HG03460 (cell line): Measurements from ENCODE around the gene ZNF689.
"Not testable (repeated sequence)": the region's sequence is repeated elsewhere in the genome, so short reads cannot be mapped to it uniquely, and the experiment has no call there.

ENCODE experiments used
- ATAC-seq: cut with Tn5 transposase; IDR thresholded peaks from one replicate; pipeline ENCODE4 v1.9.1; 2021; ENCODE audit not compliant: unreplicated experiment

ZNF689 gene

DNA sequence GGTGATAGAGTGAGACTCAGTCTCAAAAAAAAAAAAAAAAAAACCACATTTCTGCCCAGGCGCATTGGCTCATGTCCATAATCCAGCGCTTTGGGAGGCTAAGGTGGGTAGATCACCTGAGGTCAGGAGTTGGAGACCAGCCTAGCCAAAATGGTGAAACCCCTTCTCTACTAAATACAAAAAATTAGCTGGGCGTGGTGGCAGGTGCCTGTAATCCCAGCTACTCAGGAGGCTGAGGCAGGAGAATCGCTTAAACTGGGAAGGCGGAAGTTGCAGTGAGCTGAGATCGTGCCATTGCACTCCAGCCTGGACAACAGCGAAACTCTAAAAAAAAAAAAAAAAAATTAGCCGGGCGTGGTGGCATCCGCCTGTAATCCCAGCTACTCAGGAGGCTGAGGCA is 26.9 kb upstream of the ZNF689 start:
- not testable (repeated sequence) for ATAC-seq

GRCh38 chr16:30636599-30636998 is 26.4 kb upstream of the ZNF689 start:
- no peak for ATAC-seq

- no peak for ATAC-seq
Observed at GRCh38 chr16:30633526-30633925, 23.3 kb upstream of the ZNF689 start.

DNA sequence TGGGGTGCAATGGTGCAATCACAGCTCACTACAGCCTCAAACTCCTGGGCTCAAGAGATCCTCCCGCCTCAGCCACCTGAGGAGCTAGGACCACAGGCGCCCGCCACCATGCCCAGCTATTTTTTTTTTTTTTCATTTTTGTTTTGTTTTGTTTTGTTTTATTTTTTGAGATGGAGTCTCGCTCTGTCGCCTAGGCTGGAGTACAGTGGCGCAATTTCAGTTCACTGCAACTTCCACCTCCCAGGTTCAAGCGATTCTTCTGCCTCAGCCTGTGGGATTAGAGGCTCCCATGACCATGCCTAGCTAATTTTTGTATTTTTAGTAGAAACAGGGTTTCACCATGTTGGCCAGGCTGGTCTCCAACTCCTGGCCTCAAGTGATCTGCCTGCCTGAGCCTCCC is 22.3 kb upstream of the ZNF689 start:
- not testable (repeated sequence) for ATAC-seq

DNA sequence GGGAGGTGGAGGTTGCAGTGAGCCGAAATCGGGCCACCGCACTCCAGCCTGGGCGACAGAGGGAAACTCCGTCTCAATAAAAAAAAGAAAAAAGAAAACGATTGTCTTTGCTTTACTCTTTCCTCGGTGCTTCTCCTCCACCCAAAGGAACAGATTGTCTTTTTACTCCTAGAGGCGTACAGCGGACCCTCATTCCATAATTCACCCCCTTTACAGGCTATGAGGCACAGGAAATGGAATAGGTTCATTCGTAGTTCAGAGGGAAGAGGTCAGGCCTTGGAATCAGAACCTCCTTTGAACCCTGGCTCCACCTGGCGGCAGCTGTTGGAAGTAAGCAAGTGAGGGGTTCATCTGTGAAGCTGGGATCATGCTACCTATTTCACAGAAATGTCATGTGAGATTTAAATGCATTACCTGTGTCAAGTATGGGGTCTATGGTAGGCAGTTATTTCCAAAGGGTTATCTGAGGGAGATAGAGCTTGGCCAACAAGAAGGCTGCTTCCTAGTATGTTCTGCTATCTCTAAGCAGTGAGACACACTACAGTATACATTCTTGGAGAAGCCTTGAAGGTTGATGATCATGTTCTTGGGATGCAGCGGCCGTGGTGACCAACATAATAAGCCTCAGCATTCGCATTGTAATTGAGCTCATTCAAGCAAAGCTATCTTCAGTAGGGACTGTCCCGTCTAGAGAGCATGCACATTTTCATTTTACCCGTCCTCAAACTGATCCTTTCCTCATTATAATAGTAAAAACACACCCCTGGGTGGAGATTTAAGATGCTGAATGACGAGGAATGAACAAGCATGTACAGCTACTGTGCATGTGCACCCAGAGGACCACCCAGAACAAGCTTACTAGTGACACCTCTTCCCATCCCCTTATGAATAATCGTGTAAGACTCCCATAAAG is 18.7 kb upstream of the ZNF689 start:
- no peak for ATAC-seq

GRCh38 chr16:30626236-30626635 is 16.0 kb upstream of the ZNF689 start:
- no peak for ATAC-seq

DNA sequence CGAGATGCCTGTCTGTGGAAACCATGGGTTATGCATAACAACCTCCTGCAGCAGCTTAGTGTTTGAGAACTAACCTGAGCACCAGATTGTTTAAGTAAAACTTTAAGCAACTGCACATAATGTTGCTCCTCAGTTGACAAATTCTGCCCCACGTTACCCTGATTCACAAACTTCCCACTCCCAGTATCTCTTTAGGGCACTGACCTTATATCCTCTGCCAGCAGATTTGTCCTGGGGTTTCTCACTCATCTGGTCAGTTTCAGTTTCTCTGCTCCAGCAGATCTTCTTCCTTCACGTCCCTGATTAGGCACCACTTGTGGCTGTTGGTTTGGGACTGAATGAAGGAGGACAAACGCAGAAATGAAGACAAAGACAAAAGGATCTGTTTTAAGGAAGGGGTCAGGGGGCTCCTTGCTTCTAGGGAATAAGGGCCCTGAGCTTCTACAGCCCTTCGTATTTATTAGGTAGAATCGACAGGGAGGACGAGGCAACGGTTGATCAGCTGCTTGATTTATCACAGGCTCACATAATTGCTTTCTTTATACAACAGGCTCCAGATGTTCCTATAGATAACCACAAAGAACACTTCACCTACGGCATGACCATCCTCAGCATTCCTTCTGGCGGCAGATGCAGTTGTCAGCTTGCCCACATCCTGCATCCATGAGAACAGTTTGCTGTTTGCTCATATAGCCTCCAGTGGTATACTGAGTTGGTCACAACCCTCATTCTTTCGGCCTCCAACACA is 13.5 kb upstream of the ZNF689 start:
- no peak for ATAC-seq

DNA sequence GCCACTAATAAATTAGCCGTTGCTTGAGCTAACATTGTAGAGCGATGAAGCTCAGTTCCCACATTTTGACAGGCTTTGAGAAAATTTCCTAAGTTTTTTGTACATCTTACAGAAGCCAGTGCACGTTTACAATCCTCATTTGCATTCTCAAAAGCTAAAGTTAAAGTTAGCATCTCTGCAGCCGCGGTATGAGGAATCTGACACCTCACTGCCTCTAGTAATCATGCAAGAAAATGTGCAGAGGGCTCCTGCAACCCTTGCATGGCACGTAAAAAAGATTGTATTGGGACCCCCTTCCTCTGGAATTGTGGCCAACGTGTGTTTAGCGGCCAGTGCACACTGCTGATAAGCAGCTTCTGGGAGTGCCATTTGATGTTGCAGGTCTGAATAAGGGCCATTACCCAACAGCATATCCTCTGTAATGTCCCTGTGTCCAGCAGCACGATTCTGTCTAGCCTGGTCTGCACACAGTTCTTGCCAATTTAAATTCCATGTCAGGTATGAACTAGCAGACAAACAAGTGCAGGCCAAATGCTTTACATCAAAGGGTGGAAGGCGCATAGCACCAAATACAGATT is 12.4 kb upstream of the ZNF689 start:
- ATAC-seq: no peak

DNA sequence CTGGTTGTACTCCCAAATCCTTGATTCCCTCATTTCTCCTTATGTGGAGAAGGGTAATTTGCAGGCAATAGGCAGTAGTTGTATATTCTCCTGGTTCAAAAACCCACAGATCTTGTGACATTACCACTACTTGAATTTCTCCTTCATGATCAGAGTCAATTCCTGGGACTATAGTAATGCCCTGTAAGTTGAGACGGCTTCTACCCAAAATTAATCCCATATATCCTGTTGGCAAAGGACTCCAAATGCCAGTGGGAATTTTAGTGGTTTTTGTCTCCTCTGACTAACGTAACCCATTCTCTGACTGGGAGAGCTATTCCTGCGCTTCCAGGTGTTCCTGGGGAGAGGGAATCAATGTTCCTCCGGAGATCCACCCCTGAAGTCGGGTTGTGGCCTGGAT is 11.6 kb upstream of the ZNF689 start:
- no peak for ATAC-seq

DNA sequence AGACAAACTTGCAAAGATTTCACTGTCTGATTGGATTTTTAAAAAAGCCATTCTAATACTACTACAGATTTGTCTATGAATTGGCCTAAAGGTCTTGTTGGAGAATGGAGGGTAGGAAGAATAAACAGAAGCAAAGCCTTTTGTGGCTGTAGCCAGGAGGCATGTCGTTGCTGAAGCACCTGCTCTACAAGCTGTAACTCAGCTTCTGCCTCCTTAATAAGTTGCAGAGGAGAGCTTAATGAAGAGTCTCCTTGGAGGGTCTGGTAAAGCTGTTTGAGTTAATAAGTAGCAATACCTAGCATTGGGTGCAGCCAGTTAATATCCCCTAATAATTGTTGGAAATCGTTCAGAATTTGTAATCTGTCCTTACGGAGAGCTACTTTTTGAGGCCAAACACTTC is 10.0 kb upstream of the ZNF689 start:
- ATAC-seq: no peak

DNA sequence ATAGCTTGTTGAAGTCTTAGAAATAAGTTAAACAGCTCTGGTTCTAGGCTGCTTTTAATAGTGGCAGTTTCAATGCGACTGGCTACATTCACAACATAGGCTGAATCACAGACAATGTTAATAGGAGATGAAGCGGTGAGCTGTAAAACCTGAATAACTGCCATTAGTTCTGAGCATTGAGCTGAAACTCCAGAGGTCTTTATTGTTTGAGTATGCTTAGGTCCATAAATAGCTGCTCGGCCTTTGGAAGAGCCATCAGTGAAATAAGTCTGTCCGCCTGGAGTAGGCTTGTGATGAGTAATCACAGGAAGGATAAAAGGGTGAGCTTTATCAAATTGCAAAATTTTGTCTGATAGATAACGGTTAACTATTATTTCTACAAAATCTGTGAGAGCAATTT is 9.4 kb upstream of the ZNF689 start:
- no peak for ATAC-seq

DNA sequence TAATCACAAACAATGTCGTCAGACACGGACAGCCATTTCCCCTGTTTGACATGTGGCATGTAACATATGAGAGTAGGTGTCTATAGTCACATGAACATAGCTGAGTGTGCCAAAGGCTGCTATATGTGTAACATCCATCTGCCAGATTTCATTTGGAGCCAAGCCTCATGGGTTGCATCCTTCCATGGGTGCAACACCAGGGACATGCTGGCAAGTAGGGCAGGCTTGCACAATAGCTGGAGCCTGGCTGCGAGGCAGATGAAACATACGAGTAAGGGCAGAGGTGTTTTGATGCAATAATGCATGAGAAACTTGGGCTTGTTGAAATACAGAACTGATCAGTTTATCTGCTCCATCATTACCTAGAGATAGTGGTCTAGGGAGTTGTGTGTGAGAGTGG is 9.0 kb upstream of the ZNF689 start:
- ATAC-seq: no peak

GRCh38 chr16:30615358-30616091 is 5.3 kb upstream of the ZNF689 start:
- ATAC-seq: no peak

- peak; percentile 41 for ATAC-seq
Observed at GRCh38 chr16:30609002-30609925, 925 bp downstream of the ZNF689 start.

GRCh38 chr16:30606004-30606403 is 4.2 kb downstream of the ZNF689 start:
- no peak for ATAC-seq

DNA sequence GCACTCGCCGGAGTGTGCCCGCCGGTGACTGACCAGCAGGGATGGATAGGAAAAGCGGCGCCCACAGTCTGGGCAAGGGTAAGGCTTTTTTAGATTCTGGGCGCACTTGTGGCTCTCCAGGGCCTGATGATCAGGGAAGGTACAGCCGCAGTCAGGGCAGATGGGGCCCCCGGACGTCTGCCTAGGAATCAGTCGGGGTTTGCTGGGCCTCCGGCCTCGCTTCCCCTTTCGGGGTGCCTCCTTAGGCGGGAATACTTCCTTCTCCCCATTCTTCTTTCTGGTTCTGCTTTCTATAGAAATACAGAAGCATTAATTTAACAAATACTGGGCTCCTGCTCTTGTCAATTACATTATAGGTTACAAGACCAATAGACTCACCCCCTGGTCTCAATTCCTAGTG is 5.0 kb downstream of the ZNF689 start:
- ATAC-seq: no peak

DNA sequence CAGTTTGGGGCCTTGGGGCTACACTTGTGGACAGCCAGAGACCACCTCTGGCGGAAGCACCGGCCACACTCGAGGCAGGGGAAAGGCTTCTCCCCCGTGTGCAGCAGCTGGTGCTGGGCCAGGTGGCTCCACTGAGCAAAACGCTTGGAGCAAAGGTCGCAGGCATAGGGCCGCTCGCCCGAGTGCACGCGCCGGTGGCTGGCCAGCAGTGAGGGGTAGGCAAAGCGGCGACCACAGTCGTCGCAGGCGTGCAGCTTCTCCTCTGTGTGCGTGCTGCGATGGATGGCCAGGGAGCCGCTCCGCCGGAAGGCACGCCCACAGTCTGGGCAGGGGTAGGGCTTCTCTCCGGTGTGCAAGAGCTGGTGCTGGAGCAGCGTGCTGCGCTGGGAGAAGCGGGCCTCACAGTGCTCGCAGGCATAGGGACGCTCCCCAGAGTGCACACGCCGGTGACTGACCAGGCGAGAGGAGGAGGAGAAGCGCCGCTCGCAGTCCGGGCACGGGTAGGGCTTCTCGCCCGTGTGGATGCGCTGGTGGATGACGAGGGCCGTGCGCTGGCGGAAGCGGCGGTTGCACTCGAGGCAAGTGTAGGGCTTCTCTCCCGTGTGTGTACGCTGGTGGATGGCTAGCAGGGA is 5.8 kb downstream of the ZNF689 start:
- ATAC-seq: no peak

DNA sequence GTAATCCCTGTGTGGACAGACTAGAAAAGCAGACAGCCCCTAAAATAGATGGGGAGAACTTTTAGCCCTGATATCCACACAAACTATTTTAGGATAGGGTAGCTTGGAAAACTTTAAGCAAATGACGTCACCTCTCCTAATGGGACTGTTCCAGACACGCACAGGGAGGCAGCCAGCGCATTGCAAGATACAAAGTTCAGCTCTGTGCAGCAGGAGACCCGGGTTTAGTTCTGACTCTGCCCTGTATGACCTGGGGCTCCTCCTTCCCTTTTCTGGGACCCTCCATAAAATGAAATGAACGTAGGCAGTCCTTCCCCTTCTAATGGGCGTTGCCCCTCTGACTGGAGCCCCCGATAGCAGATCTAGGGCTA is 6.3 kb downstream of the ZNF689 start:
- no peak for ATAC-seq

DNA sequence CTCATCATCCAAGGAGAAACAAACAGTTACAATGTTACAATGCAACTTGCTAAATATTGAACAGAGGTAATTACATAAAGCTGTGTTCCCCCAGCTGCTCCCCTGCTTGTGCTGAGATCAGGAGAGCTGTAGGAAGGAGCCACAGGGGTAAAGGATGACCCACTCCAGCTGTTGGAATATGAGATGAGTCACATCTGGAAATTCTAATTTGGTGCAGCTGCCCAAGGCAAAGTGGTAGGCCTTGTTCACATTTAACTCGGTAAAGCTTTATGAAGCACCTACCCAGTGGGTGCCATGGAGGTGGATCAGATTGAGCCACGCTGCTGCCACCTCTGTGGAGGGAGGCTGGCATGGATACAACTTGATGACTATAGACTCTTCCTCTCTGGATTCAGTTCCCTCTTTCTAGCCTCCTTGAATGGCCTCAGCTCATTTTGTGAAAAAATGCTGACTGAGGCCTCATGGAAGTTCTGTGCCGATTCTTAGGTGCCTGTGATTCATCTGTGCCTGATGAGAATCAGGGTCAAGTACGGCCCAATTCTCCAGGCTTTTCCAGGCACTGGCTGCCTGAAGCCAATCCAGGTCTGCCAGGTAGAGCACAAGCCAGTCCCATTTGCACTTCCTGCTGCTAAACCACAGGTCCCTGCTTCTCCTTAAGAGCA is 7.4 kb downstream of the ZNF689 start:
- ATAC-seq: no peak
